PC-9 (cell line): Measurements from ENCODE around the gene CCR7.

Source experiments
- CTCF ChIP-seq: fragments of 200-600 bp; sonication (generic); conservative IDR thresholded peaks from 2 replicates; pipeline ENCODE4 v1.6.1; 2017; ENCODE audit warnings: mixed run types, antibody characterized with exemption, mild to moderate bottlenecking, moderate library complexity
- EZH2 ChIP-seq: fragments of 200-600 bp; sonication (generic); IDR thresholded peaks from 2 replicates; pipeline ENCODE4 v1.8.0; 2017; ENCODE audit warnings: antibody characterized with exemption, low read depth

GRCh38 chr17:40541060-40541872, 24.0 kb downstream of the CCR7 start:
- TF ChIP-seq CTCF (no peak), EZH2 (no peak)
